T-helper 2 cell treated with Interferon-gamma antibody and Interleukin-4, amounts not matched to agents 100 ng/mL and 5 ng/mL, for 36 hours (primary cell): ENCODE data around the gene TUNAR. TPM values are rescaled to one million over a fixed set of nuclear protein-coding genes. Genes with fewer than 3 reads are reported as not detected.

Source experiments
- intact Hi-C: fragments of 100-400 bp; cut with micrococcal nuclease; formaldehyde crosslinking; loops from one replicate; pipeline ENCODE4 v1.15.1; 2023
- total RNA-seq: library from RNA; stranded (reverse); gene quantifications from 2 replicates; pipeline ENCODE4 v1.2.3, GENCODE V29; 2022

The TUNAR gene
- total RNA-seq, result not detected in 2 replicates

DNA sequence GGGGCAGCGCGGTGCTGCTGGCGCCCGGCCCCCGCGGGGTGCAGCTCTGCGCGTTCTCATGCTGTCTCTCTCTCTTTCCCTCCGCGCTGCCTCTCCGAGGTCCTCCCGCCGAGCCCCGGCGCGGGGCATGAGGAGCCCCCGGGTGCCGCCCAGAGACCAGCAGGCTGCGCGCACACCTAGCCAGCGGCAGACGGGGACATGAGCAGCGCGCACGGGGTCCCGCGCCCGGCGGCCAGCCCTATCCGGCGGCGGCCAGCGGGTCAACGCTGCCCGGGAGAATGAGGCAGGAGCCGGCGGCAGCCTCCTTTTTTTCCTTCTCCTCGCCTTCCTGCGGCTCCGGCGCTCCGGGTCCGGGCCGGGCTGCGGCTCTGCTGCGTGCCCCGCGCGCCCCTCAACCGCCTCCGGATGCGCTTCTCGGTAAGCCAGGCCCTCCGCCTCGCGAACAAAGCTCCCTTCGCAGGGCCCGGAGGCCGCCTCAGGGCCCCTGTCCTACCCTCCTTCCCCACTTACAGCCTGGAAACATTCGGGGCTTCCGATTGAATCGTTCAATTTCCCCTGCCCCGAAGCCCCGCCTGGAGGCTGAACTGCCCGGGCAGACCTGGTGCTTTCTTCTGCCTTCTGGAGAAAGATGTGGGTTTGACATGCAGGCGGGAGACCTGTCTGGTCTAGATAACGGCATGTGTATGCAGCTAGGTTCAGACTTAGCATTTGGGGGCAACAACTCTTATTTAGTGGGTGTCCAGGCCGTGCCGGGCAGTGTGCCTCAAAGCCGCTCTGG, at the start of gene TUNAR:
TUNAR (plus strand) TSS at position 72 of the 778 bp plus-strand sequence.
- intact Hi-C loops, result no loop called here

DNA sequence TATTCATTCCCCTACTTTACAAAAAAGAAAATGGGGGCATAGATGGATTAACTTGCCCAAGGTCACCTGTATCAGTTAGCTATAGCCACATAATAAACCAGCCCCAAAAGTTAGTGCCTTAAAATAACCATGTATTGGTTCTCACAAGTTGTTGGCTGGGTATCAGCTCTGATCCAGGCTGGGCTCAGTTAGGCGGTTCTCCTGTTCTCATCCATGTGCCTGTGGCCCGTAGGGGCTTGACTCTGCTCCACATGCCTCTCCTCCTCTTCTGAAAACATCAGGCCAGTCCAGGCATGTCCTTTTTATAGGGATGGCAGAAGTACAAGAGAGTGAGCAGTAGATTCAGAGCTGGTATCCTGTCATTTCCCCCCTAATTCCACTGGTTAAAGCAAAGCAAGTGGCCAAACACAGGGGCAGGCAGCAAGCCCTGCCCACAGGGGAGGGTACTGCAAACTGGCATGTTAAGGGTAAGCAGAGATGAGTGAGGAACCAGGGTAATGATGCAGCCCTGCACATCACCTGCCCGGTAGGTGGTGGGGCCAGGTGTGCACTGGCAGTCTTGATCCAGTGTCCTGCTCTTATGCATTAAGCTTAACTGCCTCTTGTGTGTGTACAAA, 47.9 kb upstream of the TUNAR start:
- intact Hi-C loops, result no loop called here

DNA sequence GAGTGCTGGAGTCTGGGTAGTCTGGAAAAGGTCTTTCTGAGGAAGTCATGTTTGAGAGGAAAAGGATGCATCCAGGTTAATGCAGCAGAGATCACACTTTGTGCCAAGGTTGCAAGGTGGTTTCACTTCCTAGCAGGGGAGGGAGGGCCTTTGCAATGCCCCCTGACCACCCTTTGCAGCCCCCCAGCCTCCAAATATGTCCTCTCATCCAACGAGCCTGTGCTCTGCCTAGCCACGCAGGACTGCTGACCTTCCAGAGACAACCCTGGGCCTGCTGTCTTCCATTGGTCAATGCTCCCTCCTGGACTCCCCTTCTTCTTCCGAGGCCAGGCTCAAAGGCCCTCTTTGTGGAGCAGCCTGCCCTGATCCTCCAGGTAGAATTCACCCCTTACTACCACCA, 47.3 kb upstream of the TUNAR start:
- intact Hi-C loops, result no loop called here

DNA sequence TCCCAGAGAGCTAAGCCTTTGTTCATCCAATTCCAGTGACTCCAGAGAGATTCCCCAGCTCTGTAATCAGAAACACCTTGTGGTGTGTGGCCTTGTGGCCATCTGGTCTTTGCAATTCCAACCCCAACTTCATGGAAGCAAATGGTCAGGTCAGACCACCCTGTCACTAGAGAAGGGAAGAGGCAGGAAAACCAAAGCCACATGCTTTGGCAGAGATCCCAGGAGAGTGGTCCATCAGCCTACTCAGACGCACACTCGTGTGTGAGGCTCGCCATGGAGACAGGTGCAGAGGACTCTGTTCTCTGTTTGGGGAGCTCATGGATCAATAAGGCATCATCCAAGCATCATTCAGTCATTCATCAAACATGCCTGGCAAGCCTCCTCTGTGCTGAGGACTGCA, 46.2 kb upstream of the TUNAR start:
- intact Hi-C loops, result no loop called here

DNA sequence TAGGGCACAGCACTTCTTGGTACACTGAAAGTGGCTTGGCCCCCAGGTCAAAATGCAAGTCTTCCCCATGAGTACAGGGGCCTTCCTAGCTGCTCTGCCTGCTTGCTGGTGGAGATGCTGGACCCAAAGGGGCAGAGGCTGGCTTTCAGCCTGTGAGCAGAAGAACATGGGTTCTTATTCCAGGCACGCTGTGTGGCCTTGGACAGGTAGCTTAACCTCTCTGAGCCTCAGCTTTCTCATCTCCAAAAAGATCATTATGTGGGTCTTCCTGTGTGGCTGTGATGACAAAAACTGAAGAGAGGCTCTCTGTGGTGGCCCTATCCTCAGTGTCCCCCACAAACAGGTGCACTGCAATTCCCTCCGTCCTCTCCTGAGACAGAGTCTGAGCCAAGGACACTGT, 45.6 kb upstream of the TUNAR start:
- intact Hi-C loops, result no loop called here

DNA sequence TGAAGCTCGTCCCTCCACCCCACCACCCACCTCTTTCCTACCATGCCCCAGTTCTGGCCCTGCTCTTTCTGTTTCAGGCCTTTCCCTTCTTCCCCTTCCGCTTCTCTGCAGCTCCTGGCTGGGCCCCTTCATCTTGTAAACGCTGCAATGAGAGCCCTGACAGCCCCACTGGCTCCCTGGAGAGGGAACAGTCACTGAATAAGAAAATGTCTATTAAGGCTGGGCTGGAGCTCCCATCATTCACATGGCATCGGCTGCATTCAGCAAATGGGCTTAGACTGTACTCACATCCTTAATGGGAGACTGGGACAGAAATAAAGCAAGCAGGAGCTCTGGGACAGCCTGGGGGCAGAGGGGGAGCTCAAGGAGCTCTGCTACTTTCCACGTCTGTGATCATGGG, 45.2 kb upstream of the TUNAR start:
- intact Hi-C loops, result no loop called here

DNA sequence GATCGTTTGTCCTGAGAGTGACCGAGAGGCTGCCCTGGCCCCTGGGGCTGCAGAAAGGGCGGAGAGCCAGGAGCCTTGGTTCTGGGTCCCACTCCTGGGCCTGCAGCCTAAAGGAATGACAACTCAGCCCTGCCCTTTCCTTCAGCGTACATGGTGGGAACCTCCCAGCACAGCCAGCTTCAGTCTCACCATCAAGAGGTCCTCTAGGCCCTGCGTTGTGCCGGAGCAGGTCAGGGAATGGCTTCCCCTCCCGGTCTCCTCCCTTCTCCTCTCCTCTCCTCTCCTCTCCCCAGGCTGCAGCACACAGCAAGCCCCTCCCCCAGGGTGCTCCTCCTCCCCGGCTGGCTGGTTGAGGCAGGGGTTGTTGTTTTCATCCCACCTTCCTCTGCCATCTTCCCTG, 44.6 kb upstream of the TUNAR start:
- intact Hi-C loops, result no loop called here

DNA sequence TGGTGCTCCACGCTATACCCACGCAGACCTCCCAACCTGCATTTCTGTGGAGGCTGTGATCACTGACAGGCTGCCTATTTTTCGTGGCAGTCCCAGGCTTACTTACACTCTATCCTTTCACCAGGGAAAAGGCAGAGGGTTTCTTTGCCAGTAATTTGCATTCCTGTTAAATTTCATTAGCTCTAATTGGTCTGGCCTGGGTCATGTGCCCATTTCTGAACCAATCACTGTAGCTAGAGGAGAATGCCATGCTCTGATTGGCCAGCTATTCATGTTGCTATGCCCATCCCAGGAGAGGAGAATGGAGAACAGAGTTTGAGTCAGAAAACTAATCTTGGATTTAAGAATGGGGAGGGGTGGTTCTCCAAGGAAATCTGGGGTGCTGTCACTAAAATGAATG, 43.2 kb upstream of the TUNAR start:
- intact Hi-C loops, result no loop called here

DNA sequence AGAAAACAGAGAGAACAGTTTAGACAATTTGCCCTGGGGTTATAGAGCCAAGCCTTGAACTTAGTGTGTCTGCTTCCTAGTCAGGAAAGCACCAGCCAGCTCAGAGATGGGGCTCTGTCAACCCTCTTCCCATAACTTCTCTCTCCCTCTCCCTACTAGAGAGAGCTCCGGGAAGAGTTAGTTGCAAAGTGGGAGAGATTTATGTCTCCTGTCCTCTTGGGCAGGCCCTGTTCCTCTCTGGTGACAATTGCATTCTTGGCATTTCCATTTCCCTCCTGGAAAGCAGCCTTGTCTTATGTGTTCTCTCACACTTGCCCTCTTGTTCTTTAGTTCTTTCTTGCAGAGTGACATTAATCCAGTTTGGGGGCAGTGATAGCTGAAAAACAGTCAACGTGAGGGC, 42.1 kb upstream of the TUNAR start:
- intact Hi-C loops, result no loop called here

DNA sequence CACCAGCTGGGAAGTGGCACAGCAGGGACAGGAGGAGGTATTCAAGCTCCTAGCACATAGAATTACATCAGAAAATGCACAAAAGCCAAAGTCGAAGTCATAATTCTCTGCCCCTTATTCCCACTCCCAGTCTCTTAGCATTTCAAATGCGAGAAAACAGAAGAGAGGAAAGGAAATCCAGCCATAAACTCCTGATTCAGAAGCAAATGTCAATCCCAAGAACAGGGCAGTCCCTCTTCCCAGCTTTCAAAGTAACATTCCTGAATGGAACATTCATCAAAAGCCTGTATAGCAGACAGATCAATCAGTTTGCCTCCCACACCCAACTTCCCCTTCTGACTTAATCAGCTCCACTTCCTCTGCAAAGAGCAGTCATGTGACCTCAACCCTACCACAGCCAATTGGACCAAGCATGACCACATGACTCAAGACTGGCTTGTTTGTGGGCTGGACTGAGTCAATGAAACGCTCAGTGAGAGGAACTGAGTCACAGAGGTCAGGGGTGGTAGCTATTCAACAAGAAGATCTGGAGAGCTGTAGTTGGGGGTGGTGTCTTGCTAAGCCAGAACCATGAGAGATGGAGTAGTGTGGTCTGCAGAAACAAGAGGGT, 41.4 kb upstream of the TUNAR start:
- intact Hi-C loops, result no loop called here

DNA sequence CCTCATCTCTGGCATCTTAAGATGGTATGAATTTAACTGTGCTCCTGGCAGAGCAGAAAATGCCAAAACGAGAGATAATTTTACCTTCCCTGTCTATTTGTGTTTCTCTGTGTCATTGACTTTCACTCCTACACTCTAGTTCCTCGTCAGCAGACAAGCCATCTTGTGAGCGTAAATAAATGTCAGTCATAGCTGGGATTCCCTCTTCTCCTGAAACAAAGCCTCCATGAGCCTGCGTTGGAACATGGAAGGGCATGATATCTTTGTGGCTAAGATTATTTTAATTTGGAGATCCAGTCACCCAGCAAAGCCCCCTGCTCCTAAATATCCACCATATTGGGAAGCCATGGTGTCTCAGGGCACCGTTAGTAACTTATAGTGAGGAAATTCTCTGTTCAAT, 37.8 kb upstream of the TUNAR start:
- intact Hi-C loops, result no loop called here

DNA sequence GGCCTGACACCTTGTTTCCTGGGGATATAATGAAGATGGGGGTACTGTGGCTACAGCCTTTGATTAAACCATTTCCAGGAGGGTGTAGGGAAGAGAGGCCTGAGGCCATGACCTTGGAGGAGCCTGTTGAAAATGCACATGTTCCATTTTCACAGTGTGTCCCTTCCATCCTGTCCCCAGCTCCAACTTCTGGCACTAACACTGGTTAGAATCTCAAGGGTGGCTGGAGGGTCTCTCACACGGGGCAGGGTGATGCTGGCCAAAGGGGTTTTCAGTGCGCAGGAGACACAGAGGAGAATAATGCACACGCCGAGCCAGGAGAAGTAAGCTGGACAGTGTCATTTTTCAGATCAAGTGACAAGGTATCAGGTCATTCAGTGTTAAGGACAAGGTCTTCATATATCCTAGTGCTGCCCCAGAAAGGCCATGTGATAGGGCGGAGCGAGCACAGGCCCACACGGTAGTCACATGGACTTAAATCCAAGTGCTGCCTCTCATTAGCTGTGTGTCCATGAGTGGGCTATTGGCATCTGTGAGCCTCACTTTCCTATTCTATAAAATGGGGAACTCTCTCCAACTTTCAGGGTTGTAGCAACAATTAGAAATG, 36.4 kb upstream of the TUNAR start:
- intact Hi-C loops, result no loop called here

DNA sequence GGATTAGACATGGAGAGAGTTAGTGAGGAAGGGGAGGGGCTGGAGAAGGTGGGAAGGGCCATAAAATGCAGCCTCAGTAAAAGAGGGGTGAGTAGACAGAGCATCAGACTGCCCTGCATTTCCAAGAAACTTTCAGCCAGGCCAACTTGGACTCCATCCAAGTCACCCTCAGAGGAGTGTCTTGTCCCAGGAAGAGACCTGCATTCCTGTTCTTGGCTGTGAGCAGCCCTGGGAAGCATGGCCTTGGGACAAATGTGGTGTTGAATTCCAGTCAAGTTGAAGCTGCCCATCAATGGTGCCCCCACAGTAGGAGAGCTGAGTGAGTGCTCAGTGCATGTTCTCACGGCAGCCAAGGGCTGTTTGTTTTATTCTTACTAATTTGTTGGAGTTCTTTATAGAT, 35.0 kb upstream of the TUNAR start:
- intact Hi-C loops, result no loop called here

DNA sequence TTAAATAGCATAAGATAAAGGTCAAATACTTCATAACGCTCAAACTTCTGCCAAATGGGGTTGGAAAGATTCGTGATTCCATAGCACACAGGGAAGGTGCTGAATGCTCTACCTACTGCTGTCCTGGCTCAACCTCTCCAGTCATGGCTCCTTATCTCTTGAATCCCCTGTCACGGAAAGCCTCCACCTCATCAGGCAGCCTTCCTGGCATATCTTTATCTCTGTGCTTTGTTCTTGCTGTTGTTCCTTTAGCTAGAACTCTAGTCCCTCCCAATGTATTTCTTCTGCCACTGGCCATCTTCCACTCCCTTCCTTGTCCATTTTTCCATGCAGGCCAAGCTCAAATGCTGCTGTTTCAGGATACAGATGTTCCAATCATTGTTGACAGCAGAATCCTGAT, 26.9 kb upstream of the TUNAR start:
- intact Hi-C loops, result no loop called here

DNA sequence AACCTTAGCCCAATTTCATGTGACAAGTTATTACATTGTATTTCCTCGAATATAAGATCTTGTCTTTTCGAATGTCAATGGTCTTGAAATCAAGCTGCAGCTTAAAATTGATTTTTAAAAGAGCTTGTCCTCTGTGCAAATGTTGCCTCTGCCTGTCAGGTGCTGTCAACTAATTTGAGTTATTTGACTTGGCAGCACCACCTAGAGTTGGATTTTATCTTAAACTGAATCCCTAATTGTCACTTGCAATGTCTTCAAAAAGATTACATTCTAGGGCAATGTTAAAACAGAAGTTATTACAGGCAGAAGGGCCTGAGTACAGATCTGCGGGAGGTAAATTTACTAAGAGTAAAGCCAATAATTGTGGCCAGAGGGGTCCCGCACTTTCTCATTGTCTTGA, 26.2 kb upstream of the TUNAR start:
- intact Hi-C loops, result no loop called here

DNA sequence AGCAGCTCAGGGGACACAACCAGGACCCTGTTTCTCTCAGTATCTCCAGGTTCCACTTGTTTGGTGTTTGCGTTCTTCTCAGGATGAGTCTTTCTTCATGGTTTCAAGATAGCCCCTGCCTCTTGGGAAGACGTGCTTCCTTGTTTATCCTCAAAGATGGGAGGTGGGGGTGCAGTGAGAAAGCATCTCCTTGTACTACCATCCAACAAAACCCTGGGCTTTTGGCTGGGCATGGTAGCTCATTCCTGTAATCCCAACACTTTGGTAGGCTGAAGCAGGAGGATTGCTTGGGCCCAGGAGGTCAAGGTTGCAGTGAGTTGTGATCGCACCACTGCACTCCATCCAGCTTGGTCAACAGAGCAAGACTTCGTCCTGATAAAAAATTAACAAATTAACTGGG, 21.0 kb upstream of the TUNAR start:
- intact Hi-C loops, result no loop called here

DNA sequence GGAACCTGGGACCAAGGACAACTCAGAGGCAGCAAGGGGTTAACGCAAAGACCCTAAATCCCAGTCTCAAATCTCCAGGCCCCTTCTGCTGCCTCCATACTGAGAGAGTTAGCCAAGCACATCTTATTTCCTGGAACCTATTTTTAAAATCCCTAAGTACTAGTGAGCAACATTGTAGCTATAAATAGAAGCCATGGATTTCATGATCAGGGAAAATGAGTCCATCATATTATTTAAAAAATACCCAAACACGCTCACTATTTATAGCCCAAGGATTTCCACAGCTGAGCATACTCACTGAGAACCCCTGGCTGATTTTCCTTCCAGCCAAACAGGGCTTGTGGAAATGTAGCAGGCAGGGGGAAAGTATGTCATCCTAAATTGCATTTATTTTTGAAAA, 19.4 kb upstream of the TUNAR start:
- intact Hi-C loops, result no loop called here

DNA sequence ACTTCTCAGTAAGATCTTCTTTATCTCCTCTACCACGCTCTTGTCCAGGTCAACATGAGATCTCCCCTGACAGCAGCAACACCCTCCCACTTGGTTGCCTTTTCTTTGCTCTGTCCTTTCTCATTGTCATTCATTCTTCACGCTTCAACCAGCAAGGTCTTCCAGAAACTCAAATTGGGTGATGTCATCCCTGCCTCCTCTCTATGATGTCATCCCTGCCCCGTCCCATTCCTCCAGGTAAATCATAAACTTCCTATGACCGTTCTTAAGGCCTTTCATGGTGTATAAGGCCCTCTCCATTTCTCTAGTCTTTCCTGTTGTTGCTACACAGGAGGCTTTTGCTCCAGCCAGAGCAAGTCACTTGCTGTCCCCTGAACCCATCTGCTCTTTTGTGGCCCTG, 17.7 kb upstream of the TUNAR start:
- intact Hi-C loops, result no loop called here

DNA sequence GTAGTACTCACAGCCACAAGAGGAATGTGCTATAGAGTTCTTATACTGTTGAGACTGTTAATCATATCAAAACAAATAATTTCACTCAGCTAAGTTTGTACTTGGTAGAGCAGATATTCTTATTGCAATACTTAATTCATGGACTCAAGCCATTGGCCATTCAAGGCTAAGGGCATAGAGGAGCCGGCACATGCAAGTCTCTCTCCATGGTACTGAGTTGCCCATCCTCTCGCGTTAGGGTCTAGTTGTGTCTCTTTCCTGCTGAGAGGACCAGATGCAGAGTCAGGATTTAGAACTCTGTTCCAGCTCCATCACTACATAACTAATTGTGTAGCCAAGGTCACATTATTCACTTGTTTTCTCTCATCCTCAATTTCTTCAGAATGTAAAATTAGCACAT, 14.4 kb upstream of the TUNAR start:
- intact Hi-C loops, result no loop called here

DNA sequence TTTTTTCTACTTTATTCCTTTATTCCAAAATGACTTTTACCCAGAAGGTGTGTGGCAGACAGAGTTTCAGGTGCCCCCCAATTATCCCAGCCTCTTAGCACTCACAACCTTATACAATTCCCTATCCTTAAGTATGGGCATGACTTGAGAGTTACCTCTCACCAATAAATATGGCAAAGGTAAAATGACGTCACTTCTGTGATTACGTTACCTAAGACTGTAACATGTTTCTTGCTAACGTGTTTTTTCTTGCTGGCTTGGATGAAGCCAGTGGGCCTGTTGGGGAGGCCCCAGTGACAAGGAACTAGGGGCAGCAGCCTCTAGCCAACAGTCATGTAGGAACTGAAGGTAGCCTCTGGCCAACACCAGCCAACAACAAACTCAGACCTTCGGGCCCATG, 13.3 kb upstream of the TUNAR start:
- intact Hi-C loops, result no loop called here

DNA sequence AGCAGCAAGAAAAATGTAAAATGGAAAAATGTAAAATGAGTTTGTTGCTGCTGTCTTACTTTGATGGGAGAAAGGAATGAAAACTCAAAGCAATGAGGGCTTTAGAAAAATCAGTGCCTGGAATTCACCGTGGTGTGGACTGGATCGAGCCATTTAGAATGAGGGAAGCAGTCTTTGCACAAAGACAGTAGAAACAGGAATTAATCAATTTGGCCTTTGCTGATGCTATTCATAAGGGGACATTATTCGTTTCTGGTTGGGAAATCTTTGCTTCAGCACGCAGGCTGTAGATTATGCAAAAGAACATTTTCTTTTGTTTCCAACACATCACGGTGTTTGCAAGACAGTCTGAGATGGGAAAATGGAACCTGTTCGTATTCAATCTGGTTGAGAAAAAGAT, 6.9 kb upstream of the TUNAR start:
- intact Hi-C loops, result no loop called here

DNA sequence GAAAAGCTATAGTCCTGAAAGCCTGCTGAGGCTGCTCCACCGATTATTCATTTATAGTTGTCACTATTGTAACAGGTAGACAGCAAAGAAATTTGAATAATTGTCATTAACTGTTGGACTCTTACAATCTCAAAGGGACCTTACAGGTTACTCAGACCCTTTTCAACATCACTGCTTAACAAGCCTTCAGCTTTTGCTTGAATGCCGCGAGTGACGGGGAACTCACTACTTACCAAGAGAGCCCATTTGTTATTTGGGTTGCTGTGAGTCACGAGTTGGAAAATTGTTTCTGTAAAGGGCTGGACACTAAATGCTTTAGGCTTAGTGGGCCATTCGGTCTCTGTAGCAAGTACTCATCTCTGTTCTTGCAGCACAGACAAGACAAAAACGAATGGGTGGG, 5.9 kb upstream of the TUNAR start:
- intact Hi-C loops, result no loop called here

DNA sequence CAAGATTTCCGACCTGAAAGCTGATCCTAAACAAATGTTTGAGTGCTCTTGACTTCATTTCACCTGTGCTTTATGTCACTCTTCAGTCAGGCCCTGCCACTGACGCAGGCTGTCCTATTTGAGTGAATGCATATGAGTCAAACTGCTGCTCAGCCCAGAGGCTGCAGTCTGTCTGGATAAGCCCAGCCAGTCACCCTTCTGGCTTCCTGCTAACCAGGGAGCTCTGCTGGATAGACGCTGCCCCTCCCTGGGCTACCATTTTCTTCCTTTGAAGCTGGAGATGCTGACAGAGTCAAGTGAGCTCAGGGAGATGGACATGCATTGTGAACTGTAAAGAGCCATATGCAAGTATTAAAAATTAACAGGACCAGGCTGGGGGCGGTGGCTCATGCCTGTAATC, 5.1 kb upstream of the TUNAR start:
- intact Hi-C loops, result no loop called here
